ENCODE data around the gene MTARC2. TPM values are rescaled to one million over a fixed set of nuclear protein-coding genes. Genes with fewer than 3 reads are reported as not detected.

MTARC2 gene
- total RNA-seq, 3 donors from 2014 or later = 26.7 to 41.8 (median 35.6) TPM

- intact Hi-C loops (cut with DNase I, micrococcal nuclease) = no loop called here
- no peaks in the 10 kb centered on the region for H3K9me3 ChIP-seq
- no peaks in the 10 kb centered on the region for H3K4me1 ChIP-seq (ENCODE audit: low read depth)
- no peak for DNase-seq
- no peak overlapping the region for H3K4me3 ChIP-seq
- no peak for TF ChIP-seq CTCF (IDR thresholded peaks at IDR 0.05)
- H3K36me3 ChIP-seq (ENCODE audit: low read depth) = no peaks in the 10 kb centered on the region
- ATAC-seq = no peak
Measured at GRCh38 chr1:220702733-220703270, 45.3 kb upstream of the MTARC2 start.

- no peaks in the 10 kb centered on the region for H3K4me1 ChIP-seq (ENCODE audit: low read depth)
- H3K36me3 ChIP-seq (ENCODE audit: low read depth) = no peaks in the 10 kb centered on the region
- H3K4me3 ChIP-seq = no peak overlapping the region
- no peaks in the 10 kb centered on the region for H3K9me3 ChIP-seq
- intact Hi-C loops (cut with DNase I, micrococcal nuclease) = no loop called here
- ATAC-seq (no peak), DNase-seq (no peak)
- no peak for TF ChIP-seq CTCF (IDR thresholded peaks at IDR 0.05)
Measured at GRCh38 chr1:220703305-220703704, 44.8 kb upstream of the MTARC2 start.

DNA sequence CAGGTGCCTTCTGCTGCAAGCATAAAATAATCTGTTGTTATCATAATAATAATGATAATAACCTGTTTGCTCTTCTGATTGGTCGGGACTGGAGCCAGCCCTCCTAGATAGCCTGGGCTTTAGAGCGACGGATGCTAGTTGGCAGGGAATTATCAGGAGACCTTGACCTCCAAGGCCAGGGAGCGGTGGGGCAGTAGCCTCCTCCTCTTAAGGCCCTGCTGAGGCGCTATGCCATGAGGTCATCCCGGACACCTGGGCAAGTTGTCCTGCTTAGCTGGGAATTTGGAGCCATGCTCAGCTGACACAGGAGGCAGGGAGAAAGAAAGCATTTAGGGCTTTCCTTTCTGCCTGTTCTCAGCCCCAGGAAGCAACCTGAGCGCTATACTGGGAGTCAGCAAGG, 42.3 kb upstream of the MTARC2 start:
- Histone ChIP-seq H3K4me1 (ENCODE audit: low read depth) (peaks cover 9% of the 10 kb centered on the region), H3K36me3 (ENCODE audit: low read depth) (no peaks in the 10 kb centered on the region), H3K4me3 (no peak overlapping the region), H3K9me3 (no peaks in the 10 kb centered on the region)
- DNase-seq = no peak
- intact Hi-C loops (cut with DNase I, micrococcal nuclease) = no loop called here
- ATAC-seq = no peak
- TF ChIP-seq CTCF (IDR thresholded peaks at IDR 0.05) = no peak

DNA sequence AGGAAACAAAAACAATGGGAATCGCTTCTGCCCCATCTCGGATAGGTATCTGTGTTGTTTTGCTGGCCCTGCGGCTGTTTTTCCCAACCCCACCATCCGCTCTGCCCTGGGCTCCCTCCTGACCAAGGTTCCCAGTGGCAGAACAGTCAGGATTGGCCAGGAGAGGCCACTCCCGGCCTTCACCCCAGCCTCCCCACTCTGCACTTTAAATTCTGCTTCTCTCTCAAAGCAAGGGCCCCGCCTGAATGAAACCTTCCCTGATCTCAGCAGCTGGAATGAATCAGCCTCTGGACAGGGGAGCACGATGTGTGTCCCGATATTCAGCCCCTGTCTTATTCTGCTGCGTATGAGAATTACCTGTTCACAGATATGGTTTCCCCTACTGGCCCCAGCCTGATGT, 41.6 kb upstream of the MTARC2 start:
- Histone ChIP-seq H3K36me3 (ENCODE audit: low read depth) (no peaks in the 10 kb centered on the region), H3K4me3 (no peak overlapping the region), H3K4me1 (ENCODE audit: low read depth) (peaks cover 9% of the 10 kb centered on the region), H3K9me3 (no peaks in the 10 kb centered on the region)
- intact Hi-C loops (cut with DNase I, micrococcal nuclease) = no loop called here
- DNase-seq = no peak
- no peak for TF ChIP-seq CTCF (IDR thresholded peaks at IDR 0.05)
- ATAC-seq = no peak

GRCh38 chr1:220707160-220707559, 41.0 kb upstream of the MTARC2 start:
- intact Hi-C loops (cut with DNase I, micrococcal nuclease) = no loop called here
- DNase-seq = no peak
- H3K4me1 ChIP-seq (ENCODE audit: low read depth) = peaks cover 9% of the 10 kb centered on the region
- no peaks in the 10 kb centered on the region for H3K36me3 ChIP-seq (ENCODE audit: low read depth)
- H3K9me3 ChIP-seq = no peaks in the 10 kb centered on the region
- no peak for TF ChIP-seq CTCF (IDR thresholded peaks at IDR 0.05)
- no peak for ATAC-seq
- no peak overlapping the region for H3K4me3 ChIP-seq

GRCh38 chr1:220708244-220708643, 39.9 kb upstream of the MTARC2 start:
- peaks cover 9% of the 10 kb centered on the region for H3K4me1 ChIP-seq (ENCODE audit: low read depth)
- DNase-seq (no peak), ATAC-seq (no peak)
- intact Hi-C loops (cut with DNase I, micrococcal nuclease) = no loop called here
- H3K4me3 ChIP-seq = no peak overlapping the region
- no peaks in the 10 kb centered on the region for H3K36me3 ChIP-seq (ENCODE audit: low read depth)
- no peaks in the 10 kb centered on the region for H3K9me3 ChIP-seq
- no peak for TF ChIP-seq CTCF (IDR thresholded peaks at IDR 0.05)
